ENCODE measurements around the gene RANBP10.

- TF ChIP-seq EZH2 (IDR thresholded peaks at IDR 0.05; ENCODE audit: borderline replicate concordance, low read depth, low read length, severe bottlenecking) = no peak
- TF ChIP-seq CTCF (IDR thresholded peaks at IDR 0.05; ENCODE audit: extremely low read depth in 1 of 2, insufficient read depth in 1 of 2, low read depth in 1 of 2, low read length in 2 of 2) = no peak
- no peak for TF ChIP-seq POLR2A (IDR thresholded peaks at IDR 0.05; ENCODE audit: low read depth, low read length)
- no peak for TF ChIP-seq POLR2AphosphoS5 (IDR thresholded peaks at IDR 0.05; ENCODE audit: insufficient read depth, low read depth, low read length)
- TF ChIP-seq JUN (IDR thresholded peaks at IDR 0.05; ENCODE audit: borderline replicate concordance, insufficient read depth, insufficient read length, low read depth) = no peak
- peak; percentile 0 for TF ChIP-seq MAX (IDR thresholded peaks at IDR 0.05; ENCODE audit: insufficient read depth, insufficient read length)
These were observed 40.9 kb upstream of the RANBP10 start, which contains the start of gene CENPT for GRCh38 chr16:67847064-67847861.

Measured in endothelial cell of umbilical vein (primary cell).